GM19397 (cell line): ENCODE results near the gene HMGN4.
"Not testable (repeated sequence)": the region's sequence is repeated elsewhere in the genome, so short reads cannot be mapped to it uniquely, and the experiment has no call there.

Experiments used
- ATAC-seq: cut with Tn5 transposase; IDR thresholded peaks from one replicate; pipeline ENCODE4 v1.9.1; 2021; ENCODE audit warnings: mild to moderate bottlenecking, moderate library complexity; ENCODE audit not compliant: unreplicated experiment

The HMGN4 gene

DNA sequence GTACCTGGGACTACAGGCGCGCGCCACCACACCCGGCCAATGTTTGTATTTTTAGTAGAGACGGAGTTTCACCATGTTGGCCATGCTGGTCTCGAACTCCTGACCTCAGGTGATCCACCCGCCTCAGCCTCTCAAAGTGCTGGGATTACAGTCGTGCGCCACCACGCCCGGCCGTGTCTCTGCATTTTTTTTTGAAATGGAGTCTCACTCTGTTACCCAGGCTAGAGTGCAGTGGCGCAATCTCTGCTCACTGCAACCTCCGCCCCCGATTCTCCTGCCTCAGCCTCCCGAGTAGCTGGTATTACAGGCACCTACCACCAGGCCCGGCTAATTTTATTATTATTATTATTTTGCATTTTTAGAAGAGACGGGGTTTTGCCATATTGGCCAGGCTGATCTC lies 9.2 kb downstream of the HMGN4 start:
- not testable (repeated sequence) for ATAC-seq

GRCh38 chr6:26550250-26550993 lies 12.3 kb downstream of the HMGN4 start:
- no peak for ATAC-seq

- no peak for ATAC-seq
These were observed 14.0 kb downstream of the HMGN4 start for GRCh38 chr6:26552205-26552604.

GRCh38 chr6:26552640-26553188 lies 14.5 kb downstream of the HMGN4 start:
- ATAC-seq, result no peak

DNA sequence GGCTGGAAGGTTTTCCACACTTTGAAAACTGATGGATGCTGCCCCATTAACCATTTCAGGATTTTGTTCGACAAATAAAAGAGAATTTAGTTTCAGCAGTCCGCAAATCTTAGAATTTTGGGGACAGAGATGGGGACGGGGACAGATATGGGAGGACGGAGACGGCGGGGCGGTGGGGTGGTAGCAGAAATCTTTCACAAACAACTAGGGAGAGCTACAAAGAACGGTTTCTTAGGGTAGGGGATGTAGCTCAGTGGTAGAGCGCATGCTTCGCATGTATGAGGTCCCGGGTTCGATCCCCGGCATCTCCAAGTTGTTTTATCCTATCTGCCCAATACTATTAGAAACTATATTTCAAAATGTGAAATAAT lies 15.1 kb downstream of the HMGN4 start:
- ATAC-seq, result peak; percentile 41

GRCh38 chr6:26553635-26554446 lies 15.7 kb downstream of the HMGN4 start:
- peak; percentile 45 for ATAC-seq

GRCh38 chr6:26554447-26554696 lies 16.2 kb downstream of the HMGN4 start:
- no peak for ATAC-seq

DNA sequence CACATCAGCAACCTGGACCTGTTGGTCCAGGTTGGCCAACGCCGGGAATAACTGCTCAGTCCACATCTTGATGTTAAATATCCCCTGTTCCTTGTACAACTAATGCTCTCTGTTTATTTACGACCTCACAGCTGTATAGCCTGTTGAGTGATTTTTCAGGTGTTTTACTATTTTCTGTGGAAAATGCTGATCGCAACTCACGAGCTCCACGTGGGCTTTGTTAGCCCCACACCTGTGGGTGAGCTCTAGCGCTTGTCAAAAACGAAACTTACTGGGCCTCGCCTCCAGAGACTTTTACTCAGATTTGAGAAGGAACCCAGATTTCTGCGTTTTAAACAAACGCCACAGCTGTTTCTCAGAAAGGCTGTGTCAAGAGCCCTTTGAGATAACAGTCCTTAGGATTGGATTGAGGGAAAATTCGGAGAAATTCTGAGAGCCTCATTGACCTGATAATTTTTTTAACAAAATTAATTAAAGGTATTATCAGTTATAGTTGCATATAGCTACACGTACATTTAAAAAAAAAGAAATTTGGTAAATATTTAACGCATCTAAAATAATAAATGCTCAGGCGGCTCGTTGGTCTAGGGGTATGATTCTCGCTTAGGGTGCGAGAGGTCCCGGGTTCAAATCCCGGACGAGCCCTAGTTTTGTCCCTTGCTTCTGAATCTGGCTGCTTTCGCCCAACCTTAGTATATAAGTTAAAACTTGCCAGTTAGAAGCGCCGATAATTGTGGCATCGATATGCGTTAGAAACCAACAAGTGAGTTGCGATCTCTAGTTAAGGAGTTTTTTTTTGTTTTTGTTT lies 16.7 kb downstream of the HMGN4 start:
- no peak for ATAC-seq

DNA sequence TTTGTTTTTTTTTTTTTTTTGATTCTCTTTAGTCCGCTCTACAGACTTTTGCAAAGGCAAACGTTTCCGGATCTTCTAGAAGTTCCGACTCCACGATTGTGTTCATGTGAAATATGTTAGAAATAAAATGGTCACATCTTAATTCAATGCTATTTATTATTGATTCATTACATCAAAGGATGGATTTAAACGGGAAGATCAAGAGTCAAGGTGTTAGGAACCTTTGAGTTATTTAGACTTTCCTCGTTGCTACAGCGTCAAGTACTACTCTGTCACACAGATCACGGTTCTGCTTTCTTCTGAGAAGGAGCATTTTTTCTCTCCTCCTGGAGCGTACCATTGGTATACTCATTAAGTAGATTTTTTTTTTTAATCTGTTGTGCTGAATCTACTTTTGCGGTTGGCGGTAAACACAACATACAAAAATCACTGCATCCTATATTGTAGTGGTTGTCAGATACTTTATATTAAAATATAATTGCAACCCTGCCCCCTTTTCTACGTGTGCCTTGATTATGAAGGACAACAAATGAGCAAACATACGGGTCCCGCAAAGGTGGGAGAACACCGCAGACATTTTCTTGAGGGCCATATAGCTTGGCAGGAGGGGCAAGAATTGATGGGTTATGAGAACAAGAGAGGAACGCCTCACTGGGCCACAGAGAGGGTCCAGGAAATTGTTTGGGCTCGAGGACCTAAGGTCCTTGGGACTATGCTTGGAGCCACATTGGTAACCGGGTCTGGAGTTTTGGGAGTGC lies 17.5 kb downstream of the HMGN4 start:
- ATAC-seq, result no peak

- no peak for ATAC-seq
These were observed 18.3 kb downstream of the HMGN4 start for GRCh38 chr6:26556263-26557070.

DNA sequence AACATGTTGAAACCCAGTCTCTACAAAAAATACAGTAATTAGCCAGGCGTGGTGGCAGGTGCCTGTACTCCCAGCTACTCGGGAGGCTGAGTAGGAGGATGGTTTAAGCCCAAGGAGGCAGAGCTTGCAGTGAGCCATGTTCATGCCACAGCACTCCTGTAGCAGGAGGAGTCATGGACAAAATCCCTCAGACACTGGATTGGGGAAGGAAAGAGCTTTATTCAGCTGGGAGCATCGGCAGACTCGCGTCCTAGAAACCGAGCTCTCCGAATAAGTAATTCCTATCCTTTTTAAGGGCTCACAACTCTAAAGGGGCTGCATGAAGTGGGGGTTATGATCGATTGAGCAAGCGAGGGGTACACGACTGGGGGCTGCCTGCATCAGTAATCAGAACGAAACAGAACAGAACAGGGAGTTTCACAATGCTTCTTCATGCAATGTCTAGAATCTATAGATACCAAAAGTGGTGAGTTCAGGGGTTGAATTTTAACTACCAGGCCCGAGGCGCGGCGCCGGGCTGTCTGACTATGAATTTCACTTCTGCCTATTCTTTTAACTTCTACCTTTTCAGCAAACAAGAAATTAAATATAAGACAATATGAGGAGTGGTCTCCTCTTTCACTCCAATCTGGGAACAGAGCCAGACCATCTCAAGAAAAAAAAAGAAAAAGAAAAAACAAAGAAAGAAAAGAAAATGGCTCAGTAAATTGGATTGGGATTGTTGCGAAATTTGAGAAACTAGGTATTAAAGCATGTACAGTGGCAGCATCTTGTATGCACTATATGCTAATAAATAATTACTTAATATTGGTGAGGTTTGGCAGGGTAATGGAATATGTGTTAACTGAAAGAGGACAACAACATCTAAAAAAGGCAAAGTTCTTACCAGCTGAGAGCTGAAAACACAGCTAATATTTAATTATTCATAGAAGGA lies 23.6 kb downstream of the HMGN4 start:
- peak; percentile 54 for ATAC-seq

GRCh38 chr6:26563488-26563887 lies 25.3 kb downstream of the HMGN4 start:
- ATAC-seq, result no peak

DNA sequence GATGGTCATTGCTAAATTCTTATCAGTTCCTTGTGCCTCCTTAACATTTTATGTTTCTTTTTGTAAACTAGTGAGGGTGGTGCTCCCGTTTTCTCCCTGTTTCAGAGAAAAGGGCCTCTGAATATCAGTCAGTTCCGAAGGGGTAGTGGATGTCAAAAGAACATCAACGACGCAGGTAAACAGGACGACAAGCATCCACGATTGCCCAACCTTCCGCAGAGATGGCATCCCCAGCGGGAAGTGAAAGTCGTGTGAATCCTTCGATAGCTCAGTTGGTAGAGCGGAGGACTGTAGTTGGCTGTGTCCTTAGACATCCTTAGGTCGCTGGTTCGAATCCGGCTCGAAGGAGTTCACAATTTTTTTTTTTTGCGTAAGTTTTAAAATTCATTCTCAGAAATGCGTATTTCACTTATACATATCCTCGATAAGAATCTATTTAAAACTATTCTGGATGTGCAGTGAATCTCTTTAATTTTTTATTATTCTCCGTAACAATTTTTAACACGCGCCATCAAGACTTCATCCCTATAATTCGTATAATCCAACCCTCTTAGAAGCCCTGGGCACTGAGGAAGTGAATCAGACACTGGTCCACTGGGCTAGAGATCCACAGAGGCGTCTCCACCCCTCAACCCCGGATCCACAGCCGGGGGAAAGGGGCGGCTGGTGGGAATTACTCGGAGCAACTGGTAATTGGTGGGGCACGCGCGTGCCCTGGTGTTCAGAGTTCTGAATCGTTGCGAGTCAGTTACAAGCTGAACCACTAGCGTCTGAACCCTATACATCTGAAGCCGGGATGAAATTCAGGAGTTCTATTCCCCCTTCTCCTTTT lies 30.7 kb downstream of the HMGN4 start:
- peak; percentile 58 for ATAC-seq

DNA sequence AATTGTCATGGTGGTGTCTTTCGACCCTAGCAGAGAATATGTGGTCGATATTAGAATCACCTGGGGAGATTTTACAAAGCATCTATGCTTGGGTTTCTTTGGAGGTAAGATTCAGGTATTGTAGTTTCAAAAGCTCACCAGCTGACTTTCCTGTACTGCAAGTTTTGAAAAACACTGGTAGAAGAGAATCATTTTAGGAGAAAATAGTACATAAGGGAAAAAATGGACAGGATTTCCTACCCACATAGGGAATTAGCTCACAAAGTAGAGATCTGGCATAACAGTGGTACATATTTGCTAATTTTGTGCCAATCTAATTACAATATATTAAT lies 31.2 kb downstream of the HMGN4 start:
- ATAC-seq, result no peak

- ATAC-seq, result no peak
These were observed 32.1 kb downstream of the HMGN4 start for GRCh38 chr6:26570027-26570809.

- no peak for ATAC-seq
These were observed 33.6 kb downstream of the HMGN4 start for GRCh38 chr6:26571592-26572296.

DNA sequence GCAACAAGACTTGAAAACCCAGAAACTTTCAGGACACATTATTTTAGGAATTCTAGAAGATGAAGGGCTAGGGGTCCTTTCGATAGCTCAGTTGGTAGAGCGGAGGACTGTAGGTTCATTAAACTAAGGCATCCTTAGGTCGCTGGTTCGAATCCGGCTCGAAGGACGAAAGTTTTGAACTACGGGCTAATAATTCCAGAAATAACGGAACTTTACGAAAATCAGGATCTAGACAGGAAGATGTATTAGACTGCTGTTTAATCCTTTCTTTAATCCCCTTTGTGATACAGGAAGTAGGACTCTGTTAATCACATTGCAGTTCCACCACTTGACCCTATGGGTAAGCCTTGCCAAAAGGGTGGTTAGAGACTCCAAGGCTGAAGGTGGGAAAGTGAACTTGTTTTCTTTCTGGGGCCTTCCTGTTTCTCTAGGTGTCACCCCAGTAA lies 37.4 kb downstream of the HMGN4 start:
- no peak for ATAC-seq
